GM12874 (cell line): ENCODE measurements around the gene CYLC1.

Experiments used
- CTCF ChIP-seq: IDR thresholded peaks from 2 replicates; pipeline ENCODE4 v1.5.1; 2011; ENCODE audit warnings: low read depth, mild to moderate bottlenecking, control low read depth, low read length, moderate library complexity; ENCODE audit not compliant: insufficient read depth

Gene CYLC1

GRCh38 chrX:83860846-83861245, at the start of gene CYLC1:
CYLC1 (plus strand) TSS chrX:83861146; CDS start chrX:83861183, 37 bp downstream.
- TF ChIP-seq CTCF: no peak

GRCh38 chrX:83819304-83819703, 41.6 kb upstream of the CYLC1 start:
- no peak for TF ChIP-seq CTCF

- no peak for TF ChIP-seq CTCF
Observed at GRCh38 chrX:83829874-83830273, 31.1 kb upstream of the CYLC1 start.

- peak; percentile 54 for TF ChIP-seq CTCF
Observed at GRCh38 chrX:83845397-83845796, 15.5 kb upstream of the CYLC1 start.

GRCh38 chrX:83847339-83847738, 13.6 kb upstream of the CYLC1 start:
- TF ChIP-seq CTCF: no peak

- no peak for TF ChIP-seq CTCF
Observed at GRCh38 chrX:83888585-83888984, 27.6 kb downstream of the CYLC1 start.

GRCh38 chrX:83892433-83892832, 31.5 kb downstream of the CYLC1 start:
- no peak for TF ChIP-seq CTCF

GRCh38 chrX:83906921-83907320, 46.0 kb downstream of the CYLC1 start:
- no peak for TF ChIP-seq CTCF
